ENCODE results near the gene NAGA.

The NAGA gene

DNA sequence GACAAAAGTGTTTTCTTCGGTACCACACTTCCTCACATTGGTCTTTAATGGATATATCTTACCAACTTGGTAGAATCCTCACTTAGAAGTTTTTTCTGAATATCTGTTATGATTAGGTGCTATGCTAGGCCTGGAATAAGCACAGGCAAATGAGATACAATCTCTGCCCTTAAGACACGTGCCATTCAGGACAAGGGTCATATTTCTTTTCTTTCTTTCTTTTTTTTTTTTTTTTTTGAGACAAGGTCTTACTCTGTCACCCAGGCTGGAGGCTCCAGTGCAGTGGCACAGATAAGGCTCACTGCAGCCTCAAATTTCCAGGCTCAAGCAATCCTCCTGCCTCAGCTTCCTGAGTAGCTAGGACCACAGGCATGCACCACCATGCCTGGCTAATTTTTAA is 49.0 kb downstream of the NAGA start:
- no peak overlapping the region for H3K4me3 ChIP-seq (ENCODE audit: low read depth, low read length)
- TF ChIP-seq, protein P1, sequence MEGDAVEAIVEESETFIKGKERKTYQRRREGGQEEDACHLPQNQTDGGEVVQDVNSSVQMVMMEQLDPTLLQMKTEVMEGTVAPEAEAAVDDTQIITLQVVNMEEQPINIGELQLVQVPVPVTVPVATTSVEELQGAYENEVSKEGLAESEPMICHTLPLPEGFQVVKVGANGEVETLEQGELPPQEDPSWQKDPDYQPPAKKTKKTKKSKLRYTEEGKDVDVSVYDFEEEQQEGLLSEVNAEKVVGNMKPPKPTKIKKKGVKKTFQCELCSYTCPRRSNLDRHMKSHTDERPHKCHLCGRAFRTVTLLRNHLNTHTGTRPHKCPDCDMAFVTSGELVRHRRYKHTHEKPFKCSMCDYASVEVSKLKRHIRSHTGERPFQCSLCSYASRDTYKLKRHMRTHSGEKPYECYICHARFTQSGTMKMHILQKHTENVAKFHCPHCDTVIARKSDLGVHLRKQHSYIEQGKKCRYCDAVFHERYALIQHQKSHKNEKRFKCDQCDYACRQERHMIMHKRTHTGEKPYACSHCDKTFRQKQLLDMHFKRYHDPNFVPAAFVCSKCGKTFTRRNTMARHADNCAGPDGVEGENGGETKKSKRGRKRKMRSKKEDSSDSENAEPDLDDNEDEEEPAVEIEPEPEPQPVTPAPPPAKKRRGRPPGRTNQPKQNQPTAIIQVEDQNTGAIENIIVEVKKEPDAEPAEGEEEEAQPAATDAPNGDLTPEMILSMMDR (IDR thresholded peaks at IDR 0.05; ENCODE audit: low read depth, low read length, missing control alignments): no peak
- H3K27ac ChIP-seq: no peak overlapping the region
- no peaks in the 10 kb centered on the region for H3K27me3 ChIP-seq (replicated peaks)
- H3K36me3 ChIP-seq (replicated peaks): no peaks in the 10 kb centered on the region
- no peak for DNase-seq
- in situ Hi-C loops (cut with HindIII; ENCODE audit: low pct_ligation_motif_present, low sequenced_read_pairs): no loop called here

DNA sequence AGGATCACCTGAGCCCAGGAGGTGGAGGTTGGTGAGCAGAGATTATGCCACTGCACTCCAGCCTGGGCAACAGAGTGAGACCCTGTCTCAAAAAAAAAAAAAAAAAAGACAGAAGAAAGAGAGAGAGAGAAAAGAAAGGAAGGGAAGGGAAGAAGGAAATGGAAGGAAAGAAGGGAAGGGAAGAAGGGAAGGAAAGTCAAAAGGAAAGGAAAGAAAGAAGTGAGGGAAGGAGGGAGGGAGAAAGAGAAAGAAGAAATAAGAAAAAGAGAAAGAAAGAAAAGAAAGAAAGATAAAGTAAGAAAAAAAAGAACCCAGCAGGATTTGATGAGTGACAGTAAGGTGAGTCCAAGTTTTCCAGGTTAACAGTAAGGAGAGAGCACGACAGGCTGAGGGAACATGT is 52.4 kb downstream of the NAGA start:
- no peaks in the 10 kb centered on the region for H3K27me3 ChIP-seq (replicated peaks)
- TF ChIP-seq, protein P1 (IDR thresholded peaks at IDR 0.05; ENCODE audit: low read depth, low read length, missing control alignments): no peak
- in situ Hi-C loops (cut with HindIII; ENCODE audit: low pct_ligation_motif_present, low sequenced_read_pairs): no loop called here
- DNase-seq: no peak
- H3K4me3 ChIP-seq (ENCODE audit: low read depth, low read length): no peak overlapping the region
- no peaks in the 10 kb centered on the region for H3K36me3 ChIP-seq (replicated peaks)
- no peak overlapping the region for H3K27ac ChIP-seq

DNA sequence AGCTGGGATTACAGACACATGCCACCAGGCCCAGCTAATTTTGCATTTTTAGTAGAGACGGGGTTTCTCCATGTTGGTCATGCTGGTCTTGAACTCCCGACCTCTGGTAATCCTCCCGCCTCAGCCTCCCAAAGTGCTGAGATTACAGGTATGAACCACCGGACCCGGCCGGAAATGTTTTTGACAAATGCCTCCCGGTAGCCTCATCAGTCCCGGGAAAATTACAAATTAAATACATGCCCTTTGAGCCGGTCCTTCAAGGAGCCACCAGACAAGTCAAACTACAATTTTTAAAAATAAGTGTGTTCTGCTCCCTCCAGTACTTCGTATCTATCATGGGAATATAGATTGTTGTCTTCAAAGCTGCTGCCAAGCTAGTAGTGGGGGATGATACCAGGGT is 54.5 kb downstream of the NAGA start:
- no peaks in the 10 kb centered on the region for H3K36me3 ChIP-seq (replicated peaks)
- H3K27me3 ChIP-seq (replicated peaks): no peaks in the 10 kb centered on the region
- no peak overlapping the region for H3K27ac ChIP-seq
- TF ChIP-seq, protein P1 (IDR thresholded peaks at IDR 0.05; ENCODE audit: low read depth, low read length, missing control alignments): no peak
- in situ Hi-C loops (cut with HindIII; ENCODE audit: low pct_ligation_motif_present, low sequenced_read_pairs): no loop called here
- no peak overlapping the region for H3K4me3 ChIP-seq (ENCODE audit: low read depth, low read length)
- no peak for DNase-seq

DNA sequence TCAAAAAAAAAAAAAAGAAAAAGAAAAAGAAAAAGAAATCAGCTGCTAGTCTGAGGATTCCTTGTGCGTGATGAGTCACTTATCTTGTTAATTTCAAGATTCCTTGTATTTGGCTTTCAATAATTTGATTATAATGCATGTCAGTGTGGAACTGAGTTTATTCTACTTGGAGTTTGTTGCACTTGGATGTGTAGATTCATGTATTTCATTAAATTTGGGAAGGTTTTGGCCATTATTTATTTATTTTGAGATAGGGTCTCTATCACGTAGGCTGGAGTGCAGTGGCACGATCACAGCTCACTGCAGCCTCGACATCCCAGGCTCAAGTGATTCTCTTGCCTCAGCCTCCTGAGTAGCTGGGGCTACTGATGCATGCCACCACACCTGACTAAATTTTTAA is 57.2 kb downstream of the NAGA start:
- in situ Hi-C loops (cut with HindIII; ENCODE audit: low pct_ligation_motif_present, low sequenced_read_pairs): no loop called here
- TF ChIP-seq, protein P1 (IDR thresholded peaks at IDR 0.05; ENCODE audit: low read depth, low read length, missing control alignments): no peak
- DNase-seq: no peak
- H3K4me3 ChIP-seq (ENCODE audit: low read depth, low read length): no peak overlapping the region
- no peaks in the 10 kb centered on the region for H3K27me3 ChIP-seq (replicated peaks)
- H3K36me3 ChIP-seq (replicated peaks): no peaks in the 10 kb centered on the region
- no peak overlapping the region for H3K27ac ChIP-seq

DNA sequence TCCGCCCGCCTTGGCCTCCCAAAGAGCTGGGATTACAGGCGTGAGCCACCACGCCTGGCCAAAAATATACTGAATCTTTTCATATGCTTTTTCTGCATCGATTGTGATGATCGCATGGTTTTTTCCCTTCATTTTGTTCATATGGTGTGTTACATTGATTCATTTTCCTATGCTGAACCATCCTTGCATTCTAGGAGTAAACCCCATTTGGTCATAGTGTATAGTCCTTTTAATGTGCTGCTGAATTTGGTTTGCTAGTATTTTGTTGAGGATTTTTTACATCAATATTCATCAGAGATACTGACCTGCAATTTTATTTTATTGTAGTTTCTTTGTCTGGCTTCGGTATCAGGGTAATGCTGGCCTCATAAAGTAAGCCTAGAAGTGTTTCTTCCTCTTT is 59.8 kb downstream of the NAGA start:
- Histone ChIP-seq H3K4me3 (ENCODE audit: low read depth, low read length) (no peak overlapping the region), H3K36me3 (replicated peaks) (no peaks in the 10 kb centered on the region), H3K27ac (no peak overlapping the region), H3K27me3 (replicated peaks) (no peaks in the 10 kb centered on the region)
- no peak for DNase-seq
- TF ChIP-seq, protein P1 (IDR thresholded peaks at IDR 0.05; ENCODE audit: low read depth, low read length, missing control alignments): no peak
- in situ Hi-C loops (cut with HindIII; ENCODE audit: low pct_ligation_motif_present, low sequenced_read_pairs): no loop called here
